PC-9 (cell line): ENCODE data around the gene GTF2F2. TPM values are rescaled to one million over a fixed set of nuclear protein-coding genes. Genes with fewer than 3 reads are reported as not detected.

ENCODE experiments used
- Bru-seq: library from RNA; stranded (reverse); fragments of 400-500 nt; gene quantifications from one replicate; lab custom pipeline; 2021; lab: Mats Ljungman, UMichigan
- BruChase-seq, 2 experiments: library from RNA; stranded (reverse); fragments of 400-500 nt; gene quantifications; one replicate each; lab custom pipeline; 2021; lab: Mats Ljungman, UMichigan
- BruUV-seq: library from RNA; stranded (reverse); fragments of 400-500 nt; replicated peaks from 2 replicates; lab custom pipeline; 2021; lab: Mats Ljungman, UMichigan
- CTCF ChIA-PET: fragments of 300-600 bp; sonication (Branson Sonifier 250); formaldehyde crosslinking; loops from one replicate; lab custom pipeline; 2022; ENCODE audit warnings: antibody characterized with exemption; lab: Charles Lee
- POLR2A ChIA-PET: fragments of 300-600 bp; sonication (Branson Sonifier 250); formaldehyde crosslinking; loops from one replicate; lab custom pipeline; 2022; ENCODE audit warnings: antibody characterized with exemption; ENCODE audit not compliant: unreplicated experiment; lab: Charles Lee
- DNase-seq, 2 experiments: peaks; one replicate each; pipeline versions ENCODE4 v3.0.0 to v3.0.0-alpha.2; 2015 to 2022; ENCODE audit warnings: mixed read lengths in 1 of 2
- H2AFZ ChIP-seq: fragments of 200-600 bp; sonication (generic); 2 replicates; pipeline ENCODE4 v1.8.1; 2017; ENCODE audit warnings: antibody characterized with exemption
- H3F3A ChIP-seq: fragments of 200-600 bp; sonication (generic); 2 replicates; pipeline ENCODE4 v1.8.1; 2017; ENCODE audit warnings: antibody characterized with exemption, mild to moderate bottlenecking, low read depth; ENCODE audit not compliant: insufficient read depth
- H3K27ac ChIP-seq: fragments of 200-600 bp; sonication (generic); 2 replicates; pipeline ENCODE4 v1.6.1; 2016; ENCODE audit warnings: mixed run types
- H3K27me3 ChIP-seq: fragments of 200-600 bp; sonication (generic); 2 replicates; pipeline ENCODE4 v1.6.1; 2016; ENCODE audit warnings: low read depth, mixed run types; ENCODE audit not compliant: insufficient read depth
- H3K36me3 ChIP-seq: fragments of 200-600 bp; sonication (generic); 2 replicates; pipeline ENCODE4 v1.6.1; 2016; ENCODE audit warnings: low read depth, mixed run types
- H3K4me1 ChIP-seq: fragments of 200-600 bp; sonication (generic); replicated peaks from 2 replicates; pipeline ENCODE4 v1.6.1; 2016; ENCODE audit warnings: mixed run types; ENCODE audit not compliant: insufficient read depth
- H3K4me2 ChIP-seq: fragments of 200-600 bp; sonication (generic); 2 replicates; pipeline ENCODE4 v1.6.1; 2017; ENCODE audit warnings: mixed run types
- H3K4me3 ChIP-seq: fragments of 200-600 bp; sonication (generic); 2 replicates; pipeline ENCODE4 v1.6.1; 2016; ENCODE audit warnings: mixed run types
- H3K79me2 ChIP-seq: fragments of 200-600 bp; sonication (generic); 2 replicates; pipeline ENCODE4 v1.6.1; 2017; ENCODE audit warnings: low read depth, mixed run types
- H3K9me2 ChIP-seq: fragments of 200-600 bp; sonication (generic); 2 replicates; pipeline ENCODE4 v1.8.1; 2017; ENCODE audit warnings: mild to moderate bottlenecking; ENCODE audit not compliant: insufficient read depth
- H3K9me3 ChIP-seq: fragments of 200-600 bp; sonication (generic); 2 replicates; pipeline ENCODE4 v1.8.1; 2016; ENCODE audit warnings: low read depth; ENCODE audit not compliant: insufficient read depth
- H4K20me1 ChIP-seq: fragments of 200-600 bp; sonication (generic); 2 replicates; pipeline ENCODE4 v1.8.1; 2017; ENCODE audit not compliant: insufficient read depth
- EZH2 ChIP-seq: fragments of 200-600 bp; sonication (generic); IDR thresholded peaks from 2 replicates; pipeline ENCODE4 v1.8.0; 2017; ENCODE audit warnings: antibody characterized with exemption, low read depth
- intact Hi-C: fragments of 100-400 bp; cut with micrococcal nuclease; formaldehyde crosslinking; loops from one replicate; pipeline ENCODE4 v1.10.0; 2022; ENCODE audit not compliant: unreplicated experiment
- long read RNA-seq: library from polyadenylated mRNA; stranded (forward); transcript quantifications from one replicate; pipeline ENCODE4 v2.0.0, GENCODE V29; 2022
- total RNA-seq: library from RNA; stranded (reverse); gene quantifications from 2 replicates; pipeline ENCODE4 v1.2.3, GENCODE V29; 2021
- TF ChIP-seq, protein P1 (sequence below): fragments of 200-600 bp; sonication (generic); conservative IDR thresholded peaks from 2 replicates; pipeline ENCODE4 v1.6.1; 2017; ENCODE audit warnings: mixed run types, antibody characterized with exemption, mild to moderate bottlenecking, moderate library complexity

Gene GTF2F2, protein sequence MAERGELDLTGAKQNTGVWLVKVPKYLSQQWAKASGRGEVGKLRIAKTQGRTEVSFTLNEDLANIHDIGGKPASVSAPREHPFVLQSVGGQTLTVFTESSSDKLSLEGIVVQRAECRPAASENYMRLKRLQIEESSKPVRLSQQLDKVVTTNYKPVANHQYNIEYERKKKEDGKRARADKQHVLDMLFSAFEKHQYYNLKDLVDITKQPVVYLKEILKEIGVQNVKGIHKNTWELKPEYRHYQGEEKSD
- total RNA-seq, result 26.5 and 28.8 TPM in 2 replicates
- percentile 89 among the genes with signal in this experiment for Bru-seq, nascent RNA
- percentile 74 among the genes with signal in this experiment for BruChase-seq, experiment 1, labeled RNA remaining after a 2-hour chase
- percentile 59 among the genes with signal in this experiment for BruChase-seq, experiment 2, labeled RNA remaining after a 6-hour chase
- long read RNA-seq, transcript GTF2F2-201 (8 exons, 2,239 nt), result major isoform, 62 of 71 reads
- long read RNA-seq, partial matches to known transcripts, result 1 of 71 reads
- long read RNA-seq, other reads (novel, unspliced or antisense), result 8 of 71 reads

DNA sequence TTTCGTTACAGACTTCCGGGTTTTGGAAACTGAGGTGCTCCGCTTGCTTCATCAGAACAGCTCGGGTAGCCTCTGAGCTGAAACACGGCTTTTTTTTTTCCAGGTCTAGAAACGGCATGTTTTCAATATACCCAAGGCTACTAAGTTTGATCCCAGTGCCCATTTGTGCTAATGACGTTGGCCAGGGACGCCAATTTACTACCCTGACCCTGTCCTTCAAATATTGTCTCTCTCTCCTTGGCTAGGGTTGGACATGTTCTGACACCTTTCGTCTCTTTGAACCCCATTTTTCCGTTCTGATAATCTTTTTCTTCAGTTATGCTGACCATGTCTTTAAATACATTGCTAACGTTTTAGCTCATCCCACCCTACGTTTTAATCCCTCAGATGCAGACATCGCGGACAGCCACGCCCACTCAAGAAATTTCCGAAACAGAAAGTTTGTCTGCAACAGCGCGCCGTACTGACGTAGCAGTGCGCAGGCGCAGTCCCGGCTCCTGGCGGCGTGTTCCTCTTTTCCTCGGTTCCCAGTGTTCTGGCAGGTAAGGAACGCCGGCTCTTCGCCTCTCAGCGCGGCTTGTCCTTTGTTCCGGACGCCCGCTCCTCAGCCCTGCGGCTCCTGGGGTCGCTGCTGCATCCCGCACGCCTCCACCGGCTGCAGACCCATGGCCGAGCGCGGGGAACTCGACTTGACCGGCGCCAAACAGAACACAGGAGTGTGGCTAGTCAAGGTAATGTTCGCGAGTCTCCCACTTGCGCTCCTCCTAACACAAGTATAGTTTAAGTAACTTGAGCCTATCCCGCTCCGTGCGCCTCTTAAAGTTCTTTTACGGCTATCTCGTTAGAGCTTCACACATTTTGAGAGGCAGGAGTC is at the start of gene GTF2F2:
GTF2F2 (plus strand) TSS at position 520 of the 874 bp plus-strand sequence; CDS start at position 666, 146 bp downstream.
- TF ChIP-seq EZH2, result no peak
- TF ChIP-seq, protein P1, sequence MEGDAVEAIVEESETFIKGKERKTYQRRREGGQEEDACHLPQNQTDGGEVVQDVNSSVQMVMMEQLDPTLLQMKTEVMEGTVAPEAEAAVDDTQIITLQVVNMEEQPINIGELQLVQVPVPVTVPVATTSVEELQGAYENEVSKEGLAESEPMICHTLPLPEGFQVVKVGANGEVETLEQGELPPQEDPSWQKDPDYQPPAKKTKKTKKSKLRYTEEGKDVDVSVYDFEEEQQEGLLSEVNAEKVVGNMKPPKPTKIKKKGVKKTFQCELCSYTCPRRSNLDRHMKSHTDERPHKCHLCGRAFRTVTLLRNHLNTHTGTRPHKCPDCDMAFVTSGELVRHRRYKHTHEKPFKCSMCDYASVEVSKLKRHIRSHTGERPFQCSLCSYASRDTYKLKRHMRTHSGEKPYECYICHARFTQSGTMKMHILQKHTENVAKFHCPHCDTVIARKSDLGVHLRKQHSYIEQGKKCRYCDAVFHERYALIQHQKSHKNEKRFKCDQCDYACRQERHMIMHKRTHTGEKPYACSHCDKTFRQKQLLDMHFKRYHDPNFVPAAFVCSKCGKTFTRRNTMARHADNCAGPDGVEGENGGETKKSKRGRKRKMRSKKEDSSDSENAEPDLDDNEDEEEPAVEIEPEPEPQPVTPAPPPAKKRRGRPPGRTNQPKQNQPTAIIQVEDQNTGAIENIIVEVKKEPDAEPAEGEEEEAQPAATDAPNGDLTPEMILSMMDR, result no peak
- H3K27ac ChIP-seq, result peak within 1 kb of the TSS; percentile 74
- POLR2A ChIA-PET, result interaction anchor here (0.5 to 0.7 kb wide), 6 partner anchors 13 to 122 kb away, joined by 3 to 16 read pairs (median 3); no protein-coding TSS in a partner anchor

DNA sequence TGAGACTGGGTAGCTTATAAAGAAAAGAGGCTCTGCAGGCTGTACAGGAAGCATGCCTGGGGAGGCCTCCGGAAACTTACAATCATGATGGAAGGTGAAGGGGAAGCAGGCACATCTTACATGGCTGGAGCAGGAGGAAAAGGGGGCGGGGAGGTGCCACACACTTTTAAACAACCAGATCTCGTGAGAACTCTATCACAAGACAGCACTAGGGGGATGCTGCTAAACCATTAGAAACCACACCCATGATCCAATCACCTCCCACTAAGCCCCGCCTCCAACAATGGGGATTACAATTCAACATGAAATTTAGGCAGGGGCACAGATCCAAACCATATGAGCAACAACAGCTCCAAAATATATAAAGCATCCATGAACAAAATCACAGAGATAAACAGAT is 46.5 kb upstream of the GTF2F2 start:
- Histone ChIP-seq H3K79me2 (no peaks in the 10 kb centered on the region), H3K4me3 (no peak overlapping the region), H3K27me3 (no peaks in the 10 kb centered on the region), H4K20me1 (no peaks in the 10 kb centered on the region), H3K9me3 (no peaks in the 10 kb centered on the region), H3K4me1 (no peaks in the 10 kb centered on the region), H3K36me3 (no peaks in the 10 kb centered on the region), H3K9me2 (no peaks in the 10 kb centered on the region), H3K4me2 (no peak overlapping the region), H3K27ac (no peak overlapping the region), H3F3A (no peaks in the 10 kb centered on the region), H2AFZ (no peak overlapping the region)
- CTCF ChIA-PET, result no interaction called here
- TF ChIP-seq, protein P1, result no peak
- no peak for TF ChIP-seq EZH2
- intact Hi-C loops, result no loop called here
- POLR2A ChIA-PET, result no interaction called here
- no TSS peak for BruUV-seq
- DNase-seq, result no peak

More for the DNA sequence above, at the start of gene GTF2F2:
- Histone ChIP-seq H3K9me2 (no peaks in the 10 kb centered on the region), H3K9me3 (no peaks in the 10 kb centered on the region), H3K4me1 (peaks cover 18% of the 10 kb centered on the region), H3K4me3 (peak within 1 kb of the TSS; percentile 96), H3F3A (peaks cover 8% of the 10 kb centered on the region; the same call in 1 of the 2 replicates), H4K20me1 (no peaks in the 10 kb centered on the region; the same call in 1 of the 2 replicates), H3K36me3 (no peaks in the 10 kb centered on the region), H3K27me3 (no peaks in the 10 kb centered on the region), H3K4me2 (peak within 1 kb of the TSS; percentile 89), H3K79me2 (peaks cover 48% of the 10 kb centered on the region), H2AFZ (peak within 1 kb of the TSS; percentile 92)
- peak; percentile 79 to 89 for DNase-seq
- BruUV-seq, result TSS peak; percentile 89
- CTCF ChIA-PET, result interaction anchor here (0.6 kb wide), 1 partner anchor 68 kb away, joined by 3 read pairs; no protein-coding TSS in a partner anchor
- intact Hi-C loops, result loop anchor here (1.0 to 10.0 kb wide), 4 partner anchors 72 to 161 kb away; partner anchors contain the start of gene KCTD4

DNA sequence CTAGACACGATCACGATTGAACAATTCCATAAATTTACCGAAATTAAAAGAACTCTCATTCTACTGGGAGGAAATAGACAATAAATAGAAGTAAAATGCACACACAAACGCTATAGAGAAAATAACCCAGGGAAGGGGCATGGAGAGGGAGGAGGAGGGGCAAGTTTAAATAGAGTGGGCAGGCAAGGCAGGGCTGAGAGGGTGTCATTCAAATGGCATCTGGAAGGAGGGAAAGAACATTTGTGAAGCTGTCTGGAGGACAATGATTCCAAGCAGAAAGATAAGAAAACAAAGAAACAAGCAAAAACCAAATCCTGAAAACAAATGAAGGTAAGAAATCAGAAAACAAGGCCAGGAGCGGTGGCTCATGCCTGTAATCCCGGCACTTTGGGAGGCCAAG is 45.6 kb upstream of the GTF2F2 start:
- no TSS peak for BruUV-seq
- ChIA-PET POLR2A (no interaction called here), CTCF (no interaction called here)
- no peaks in the 10 kb centered on the region for H4K20me1 ChIP-seq
- H3K4me3 ChIP-seq, result no peak overlapping the region
- no peak for DNase-seq
- H3F3A ChIP-seq, result no peaks in the 10 kb centered on the region
- no peak overlapping the region for H2AFZ ChIP-seq
- no peaks in the 10 kb centered on the region for H3K9me3 ChIP-seq
- H3K27ac ChIP-seq, result no peak overlapping the region
- intact Hi-C loops, result no loop called here
- H3K27me3 ChIP-seq, result no peaks in the 10 kb centered on the region
- no peaks in the 10 kb centered on the region for H3K9me2 ChIP-seq
- no peaks in the 10 kb centered on the region for H3K79me2 ChIP-seq
- H3K4me1 ChIP-seq, result no peaks in the 10 kb centered on the region
- H3K4me2 ChIP-seq, result no peak overlapping the region
- no peaks in the 10 kb centered on the region for H3K36me3 ChIP-seq
- TF ChIP-seq, protein P1, result no peak
- no peak for TF ChIP-seq EZH2
